ENCODE measurements around the gene CAST.
"Not testable (repeated sequence)": the region's sequence is repeated elsewhere in the genome, so short reads cannot be mapped to it uniquely, and the experiment has no call there.

CAST gene

GRCh38 chr5:96765043-96765442 is 102.9 kb downstream of the CAST start:
- no peak for DNase-seq (ENCODE audit: low read depth, low spot score)
- no peak overlapping the region for H3K27ac ChIP-seq

GRCh38 chr5:96768708-96769251 is 106.6 kb downstream of the CAST start:
- DNase-seq (ENCODE audit: low read depth, low spot score), result no peak
- H3K27ac ChIP-seq, result no peak overlapping the region

GRCh38 chr5:96771395-96771794 is 109.2 kb downstream of the CAST start:
- no peak for DNase-seq (ENCODE audit: low read depth, low spot score)
- H3K27ac ChIP-seq, result no peak overlapping the region

- no peak for DNase-seq (ENCODE audit: low read depth, low spot score)
- no peak overlapping the region for H3K27ac ChIP-seq
Observed at GRCh38 chr5:96772111-96772510, 109.9 kb downstream of the CAST start.

- DNase-seq (ENCODE audit: low read depth, low spot score), result no peak
- H3K27ac ChIP-seq, result no peak overlapping the region
Observed at GRCh38 chr5:96772542-96772941, 110.4 kb downstream of the CAST start.

- H3K27ac ChIP-seq, result no peak overlapping the region
- DNase-seq (ENCODE audit: low read depth, low spot score), result no peak
Observed at GRCh38 chr5:96775050-96775449, 112.9 kb downstream of the CAST start.

- no peak overlapping the region for H3K27ac ChIP-seq
- DNase-seq (ENCODE audit: low read depth, low spot score), result no peak
Observed at GRCh38 chr5:96775689-96776088, 113.5 kb downstream of the CAST start.

- H3K27ac ChIP-seq, result no peak overlapping the region
- no peak for DNase-seq (ENCODE audit: low read depth, low spot score)
Observed at GRCh38 chr5:96776621-96777020, 114.4 kb downstream of the CAST start.

GRCh38 chr5:96778409-96778808 is 116.2 kb downstream of the CAST start:
- no peak overlapping the region for H3K27ac ChIP-seq
- no peak for DNase-seq (ENCODE audit: low read depth, low spot score)

- no peak for DNase-seq (ENCODE audit: low read depth, low spot score)
- peak overlapping the region; percentile 82 for H3K27ac ChIP-seq
Observed at GRCh38 chr5:96780626-96781025, 118.5 kb downstream of the CAST start.

GRCh38 chr5:96781031-96781971 is 119.1 kb downstream of the CAST start:
- peak overlapping the region; percentile 82 for H3K27ac ChIP-seq
- no peak for DNase-seq (ENCODE audit: low read depth, low spot score)

GRCh38 chr5:96783326-96783725 is 121.2 kb downstream of the CAST start:
- no peak overlapping the region for H3K27ac ChIP-seq
- DNase-seq (ENCODE audit: low read depth, low spot score), result no peak

GRCh38 chr5:96785326-96786109 is 123.3 kb downstream of the CAST start:
- no peak overlapping the region for H3K27ac ChIP-seq
- no peak for DNase-seq (ENCODE audit: low read depth, low spot score)

GRCh38 chr5:96788112-96788749 is 126.1 kb downstream of the CAST start:
- no peak overlapping the region for H3K27ac ChIP-seq
- no peak for DNase-seq (ENCODE audit: low read depth, low spot score)

- no peak for DNase-seq (ENCODE audit: low read depth, low spot score)
- H3K27ac ChIP-seq, result no peak overlapping the region
Observed at GRCh38 chr5:96789794-96790330, 127.7 kb downstream of the CAST start.

- no peak for DNase-seq (ENCODE audit: low read depth, low spot score)
- H3K27ac ChIP-seq, result peak overlapping the region; percentile 12
Observed at GRCh38 chr5:96790961-96791504, 128.9 kb downstream of the CAST start.

- no peak overlapping the region for H3K27ac ChIP-seq
- no peak for DNase-seq (ENCODE audit: low read depth, low spot score)
Observed at GRCh38 chr5:96794757-96795156, 132.6 kb downstream of the CAST start.

GRCh38 chr5:96795626-96796025 is 133.4 kb downstream of the CAST start:
- H3K27ac ChIP-seq, result no peak overlapping the region
- no peak for DNase-seq (ENCODE audit: low read depth, low spot score)

GRCh38 chr5:96796434-96796833 is 134.3 kb downstream of the CAST start:
- H3K27ac ChIP-seq, result no peak overlapping the region
- DNase-seq (ENCODE audit: low read depth, low spot score), result no peak

- DNase-seq (ENCODE audit: low read depth, low spot score); H3K27ac ChIP-seq: not testable (repeated sequence)
Observed at GRCh38 chr5:96801718-96802117, 139.5 kb downstream of the CAST start.

All from epithelial cell of prostate (primary cell).